Gastroesophageal sphincter (tissue), 3 donors: ENCODE measurements around the gene CENPL.
"Not testable (repeated sequence)": the region's sequence is repeated elsewhere in the genome, so short reads cannot be mapped to it uniquely, and the experiment has no call there.

Source experiments
- EP300 ChIP-seq: sonication (generic); formaldehyde crosslinking; IDR thresholded peaks from one replicate; pipeline ENCODE4 v1.6.1; 2017; ENCODE audit warnings: antibody characterized with exemption, mild to moderate bottlenecking
- POLR2A ChIP-seq, 2 donors: fragments of 450-650 bp; IDR thresholded peaks; one replicate each; pipeline ENCODE4 v1.6.1; 2017; ENCODE audit warnings: antibody characterized with exemption in 2 of 2, mild to moderate bottlenecking in 2 of 2, moderate library complexity in 1 of 2
- POLR2AphosphoS5 ChIP-seq: sonication (generic); formaldehyde crosslinking; IDR thresholded peaks from one replicate; pipeline ENCODE4 v1.6.1; 2017; ENCODE audit warnings: antibody characterized with exemption
- TF ChIP-seq, protein P1 (sequence below), 4 experiments: fragments of 200-600 bp in 2 of 4; fragments of 450-650 bp in 2 of 4; sonication (generic) in 1 of 4; IDR thresholded peaks; one replicate each; pipeline ENCODE4 v1.5.1; 2017 to 2019; ENCODE audit warnings: antibody characterized with exemption in 4 of 4, mild to moderate bottlenecking in 2 of 4, moderate library complexity in 2 of 4

GRCh38 chr1:173799995-173800394 is 24.7 kb downstream of the CENPL start:
- TF ChIP-seq, protein P1, sequence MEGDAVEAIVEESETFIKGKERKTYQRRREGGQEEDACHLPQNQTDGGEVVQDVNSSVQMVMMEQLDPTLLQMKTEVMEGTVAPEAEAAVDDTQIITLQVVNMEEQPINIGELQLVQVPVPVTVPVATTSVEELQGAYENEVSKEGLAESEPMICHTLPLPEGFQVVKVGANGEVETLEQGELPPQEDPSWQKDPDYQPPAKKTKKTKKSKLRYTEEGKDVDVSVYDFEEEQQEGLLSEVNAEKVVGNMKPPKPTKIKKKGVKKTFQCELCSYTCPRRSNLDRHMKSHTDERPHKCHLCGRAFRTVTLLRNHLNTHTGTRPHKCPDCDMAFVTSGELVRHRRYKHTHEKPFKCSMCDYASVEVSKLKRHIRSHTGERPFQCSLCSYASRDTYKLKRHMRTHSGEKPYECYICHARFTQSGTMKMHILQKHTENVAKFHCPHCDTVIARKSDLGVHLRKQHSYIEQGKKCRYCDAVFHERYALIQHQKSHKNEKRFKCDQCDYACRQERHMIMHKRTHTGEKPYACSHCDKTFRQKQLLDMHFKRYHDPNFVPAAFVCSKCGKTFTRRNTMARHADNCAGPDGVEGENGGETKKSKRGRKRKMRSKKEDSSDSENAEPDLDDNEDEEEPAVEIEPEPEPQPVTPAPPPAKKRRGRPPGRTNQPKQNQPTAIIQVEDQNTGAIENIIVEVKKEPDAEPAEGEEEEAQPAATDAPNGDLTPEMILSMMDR (IDR thresholded peaks at IDR 0.05): not testable (repeated sequence)
- TF ChIP-seq POLR2AphosphoS5; POLR2A (IDR thresholded peaks at IDR 0.05); EP300: not testable (repeated sequence)
